ENCODE measurements around the gene CTSC. TPM values are rescaled to one million over a fixed set of nuclear protein-coding genes. Genes with fewer than 3 reads are reported as not detected.

Gene CTSC
- polyA plus RNA-seq, 1 donor from 2014 or later: 5.2 TPM

- H3K27ac ChIP-seq (ENCODE audit: low read length): no peak overlapping the region
- H3K36me3 ChIP-seq (ENCODE audit: insufficient read depth, low read length): no peaks in the 10 kb centered on the region
- H2AFZ ChIP-seq (ENCODE audit: low read depth, low read length): no peak overlapping the region
- H4K20me1 ChIP-seq (ENCODE audit: insufficient read depth): no peaks in the 10 kb centered on the region
- no peaks in the 10 kb centered on the region for H3K79me2 ChIP-seq (replicated peaks; ENCODE audit: insufficient read depth, low read length)
- no peaks in the 10 kb centered on the region for H3K9me2 ChIP-seq (ENCODE audit: insufficient read depth, low read length)
- no peak overlapping the region for H3K4me3 ChIP-seq (ENCODE audit: low read length)
- no peak overlapping the region for H3K9ac ChIP-seq (ENCODE audit: low read length)
- no peaks in the 10 kb centered on the region for H3F3A ChIP-seq (ENCODE audit: insufficient read depth, low read length, poor library complexity, severe bottlenecking)
- TF ChIP-seq SMC3 (conservative IDR thresholded peaks at IDR 0.05; ENCODE audit: poor library complexity) (no peak), EP300 (conservative IDR thresholded peaks at IDR 0.05; ENCODE audit: poor library complexity, severe bottlenecking) (no peak)
- H3K4me2 ChIP-seq (ENCODE audit: low read length): no peak overlapping the region
- H3K9me3 ChIP-seq (ENCODE audit: low read length): no peaks in the 10 kb centered on the region
- H3K27me3 ChIP-seq (ENCODE audit: insufficient read depth, low read depth, low read length): no peaks in the 10 kb centered on the region
These were observed 26.1 kb upstream of the CTSC start for GRCh38 chr11:88363648-88364065.

GRCh38 chr11:88363004-88363403 lies 25.5 kb upstream of the CTSC start:
- TF ChIP-seq REST (IDR thresholded peaks at IDR 0.05; ENCODE audit: borderline replicate concordance) (no peak), EZH2 (IDR thresholded peaks at IDR 0.05; ENCODE audit: borderline replicate concordance, insufficient read depth, low read length, poor library complexity, severe bottlenecking) (no peak), TAF1 (IDR thresholded peaks at IDR 0.05; ENCODE audit: low read depth) (no peak), MXI1 (conservative IDR thresholded peaks at IDR 0.05; ENCODE audit: poor library complexity, severe bottlenecking) (no peak), EP300 (conservative IDR thresholded peaks at IDR 0.05; ENCODE audit: poor library complexity, severe bottlenecking) (no peak)
- TF ChIP-seq, protein P1, sequence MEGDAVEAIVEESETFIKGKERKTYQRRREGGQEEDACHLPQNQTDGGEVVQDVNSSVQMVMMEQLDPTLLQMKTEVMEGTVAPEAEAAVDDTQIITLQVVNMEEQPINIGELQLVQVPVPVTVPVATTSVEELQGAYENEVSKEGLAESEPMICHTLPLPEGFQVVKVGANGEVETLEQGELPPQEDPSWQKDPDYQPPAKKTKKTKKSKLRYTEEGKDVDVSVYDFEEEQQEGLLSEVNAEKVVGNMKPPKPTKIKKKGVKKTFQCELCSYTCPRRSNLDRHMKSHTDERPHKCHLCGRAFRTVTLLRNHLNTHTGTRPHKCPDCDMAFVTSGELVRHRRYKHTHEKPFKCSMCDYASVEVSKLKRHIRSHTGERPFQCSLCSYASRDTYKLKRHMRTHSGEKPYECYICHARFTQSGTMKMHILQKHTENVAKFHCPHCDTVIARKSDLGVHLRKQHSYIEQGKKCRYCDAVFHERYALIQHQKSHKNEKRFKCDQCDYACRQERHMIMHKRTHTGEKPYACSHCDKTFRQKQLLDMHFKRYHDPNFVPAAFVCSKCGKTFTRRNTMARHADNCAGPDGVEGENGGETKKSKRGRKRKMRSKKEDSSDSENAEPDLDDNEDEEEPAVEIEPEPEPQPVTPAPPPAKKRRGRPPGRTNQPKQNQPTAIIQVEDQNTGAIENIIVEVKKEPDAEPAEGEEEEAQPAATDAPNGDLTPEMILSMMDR (IDR thresholded peaks at IDR 0.05; ENCODE audit: poor library complexity, severe bottlenecking): no peak
- Histone ChIP-seq H3F3A (ENCODE audit: insufficient read depth, low read length, poor library complexity, severe bottlenecking) (no peaks in the 10 kb centered on the region), H3K9me3 (ENCODE audit: low read length) (no peaks in the 10 kb centered on the region), H2AFZ (ENCODE audit: low read depth, low read length) (no peak overlapping the region), H3K9ac (ENCODE audit: low read length) (no peak overlapping the region), H3K4me2 (ENCODE audit: low read length) (no peak overlapping the region), H3K4me3 (ENCODE audit: low read length) (no peak overlapping the region), H3K27ac (ENCODE audit: low read length) (no peak overlapping the region), H3K27me3 (ENCODE audit: insufficient read depth, low read depth, low read length) (no peaks in the 10 kb centered on the region), H3K9me2 (ENCODE audit: insufficient read depth, low read length) (no peaks in the 10 kb centered on the region), H3K36me3 (ENCODE audit: insufficient read depth, low read length) (no peaks in the 10 kb centered on the region), H4K20me1 (ENCODE audit: insufficient read depth) (no peaks in the 10 kb centered on the region), H3K79me2 (replicated peaks; ENCODE audit: insufficient read depth, low read length) (no peaks in the 10 kb centered on the region)

- H3K4me3 ChIP-seq (ENCODE audit: low read length): no peak overlapping the region
- H4K20me1 ChIP-seq (ENCODE audit: insufficient read depth): no peaks in the 10 kb centered on the region
- no peaks in the 10 kb centered on the region for H3K79me2 ChIP-seq (replicated peaks; ENCODE audit: insufficient read depth, low read length)
- no peaks in the 10 kb centered on the region for H3K9me2 ChIP-seq (ENCODE audit: insufficient read depth, low read length)
- no peaks in the 10 kb centered on the region for H3K27me3 ChIP-seq (ENCODE audit: insufficient read depth, low read depth, low read length)
- no peaks in the 10 kb centered on the region for H3K9me3 ChIP-seq (ENCODE audit: low read length)
- H3K9ac ChIP-seq (ENCODE audit: low read length): no peak overlapping the region
- H3K4me2 ChIP-seq (ENCODE audit: low read length): no peak overlapping the region
- TF ChIP-seq EP300 (conservative IDR thresholded peaks at IDR 0.05; ENCODE audit: poor library complexity, severe bottlenecking): no peak
- no peak for TF ChIP-seq EZH2 (IDR thresholded peaks at IDR 0.05; ENCODE audit: borderline replicate concordance, insufficient read depth, low read length, poor library complexity, severe bottlenecking)
- TF ChIP-seq MXI1 (conservative IDR thresholded peaks at IDR 0.05; ENCODE audit: poor library complexity, severe bottlenecking): no peak
- no peak overlapping the region for H3K27ac ChIP-seq (ENCODE audit: low read length)
- no peaks in the 10 kb centered on the region for H3F3A ChIP-seq (ENCODE audit: insufficient read depth, low read length, poor library complexity, severe bottlenecking)
- no peaks in the 10 kb centered on the region for H3K36me3 ChIP-seq (ENCODE audit: insufficient read depth, low read length)
- no peak overlapping the region for H2AFZ ChIP-seq (ENCODE audit: low read depth, low read length)
These were observed 22.6 kb upstream of the CTSC start for GRCh38 chr11:88360141-88360540.
